Mammary epithelial cell (primary cell): ENCODE results near the gene KRT85.
"Not testable (repeated sequence)": the region's sequence is repeated elsewhere in the genome, so short reads cannot be mapped to it uniquely, and the experiment has no call there.

ENCODE experiments used
- CTCF ChIP-seq, 2 donors: IDR thresholded peaks in 1 of 2; conservative IDR thresholded peaks in 1 of 2; 2 replicates each; pipeline ENCODE4 v1.5.1; 2011 to 2012; ENCODE audit warnings: inconsistent platforms in 2 of 2, low read length in 2 of 2, mild to moderate bottlenecking in 2 of 2, control low read depth in 1 of 2, low read depth in 1 of 2; ENCODE audit not compliant: insufficient read depth in 1 of 2; ENCODE audit errors: extremely low read depth in 1 of 2
- EZH2 ChIP-seq: IDR thresholded peaks from 2 replicates; pipeline ENCODE4 v1.6.1; 2012; ENCODE audit warnings: low read length, inconsistent platforms, borderline replicate concordance

- TF ChIP-seq CTCF (conservative IDR thresholded peaks at IDR 0.05 in 1 of 2, IDR thresholded peaks at IDR 0.05 in 1 of 2; ENCODE audit: extremely low read depth in 1 of 2, insufficient read depth in 1 of 2, low read depth in 1 of 2, low read length in 2 of 2), result peak; percentile 38 to 40
- TF ChIP-seq EZH2, result not testable (repeated sequence)
Observed at GRCh38 chr12:52315721-52316120, 51.6 kb downstream of the KRT85 start.
